22Rv1 (cell line): ENCODE results near the gene NOXRED1.
A peak's percentile ranks its signal among the peaks of the same experiment; 100 is the strongest.

ENCODE experiments used
- H3K27ac ChIP-seq: fragments of 450-650 bp; 2 replicates; pipeline ENCODE4 v1.5.1; 2017
- ZFX ChIP-seq: fragments of 450-650 bp; IDR thresholded peaks from 2 replicates; pipeline ENCODE4 v1.6.1; 2017; ENCODE audit warnings: antibody characterized with exemption, borderline replicate concordance
- TF ChIP-seq, protein P1 (sequence below): fragments of 450-650 bp; IDR thresholded peaks from 2 replicates; pipeline ENCODE4 v1.5.1; 2017; ENCODE audit warnings: mild to moderate bottlenecking

NOXRED1 gene

DNA sequence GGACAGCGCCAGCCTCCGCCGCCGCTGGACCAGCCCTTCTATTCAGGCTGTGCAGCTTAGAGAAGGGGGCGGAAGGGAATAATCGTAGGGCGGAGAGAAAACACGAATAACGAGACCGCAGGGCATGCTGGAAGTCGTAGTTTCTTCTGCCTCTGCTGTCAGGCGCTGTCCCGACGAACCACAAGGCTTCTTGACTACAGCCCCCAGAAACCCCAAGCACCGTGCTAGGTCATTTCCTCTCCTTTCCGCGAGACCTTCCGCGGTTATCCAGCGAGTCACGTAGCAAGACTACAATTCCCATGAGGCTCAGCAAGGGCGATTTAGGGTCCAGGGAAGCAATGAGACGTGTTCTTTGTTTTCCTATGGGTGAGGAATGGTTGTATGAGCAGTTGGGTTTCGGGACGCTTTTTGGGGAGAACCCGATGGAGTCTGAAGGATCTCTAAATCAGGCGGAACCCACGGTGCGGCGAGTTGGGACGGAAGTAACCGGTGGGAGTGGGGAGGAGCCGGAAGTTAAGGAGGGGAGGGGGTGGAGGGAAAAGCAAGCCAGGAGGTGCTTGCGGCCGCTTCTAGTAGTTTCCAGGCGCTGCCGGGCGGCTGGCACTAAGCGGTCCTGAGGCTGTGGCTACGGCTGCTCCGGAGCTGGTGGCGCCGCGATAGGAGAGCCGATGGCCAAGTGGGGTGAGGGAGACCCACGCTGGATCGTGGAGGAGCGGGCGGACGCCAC, 34.4 kb upstream of the NOXRED1 start, which contains the start of the genes AHSA1 and VIPAS39:
Gene AHSA1, plus strand, starts transcription at position 572 of the 727 bp plus-strand sequence. Its CDS starts 97 bp downstream, at position 669.
Gene VIPAS39, minus strand, starts transcription at position 80 of the 727 bp plus-strand sequence. CDS start 3,499 bp downstream, outside the sequence.
- peak within 1 kb of the TSS; percentile 84 for H3K27ac ChIP-seq
- TF ChIP-seq ZFX, result no peak
- TF ChIP-seq, protein P1, sequence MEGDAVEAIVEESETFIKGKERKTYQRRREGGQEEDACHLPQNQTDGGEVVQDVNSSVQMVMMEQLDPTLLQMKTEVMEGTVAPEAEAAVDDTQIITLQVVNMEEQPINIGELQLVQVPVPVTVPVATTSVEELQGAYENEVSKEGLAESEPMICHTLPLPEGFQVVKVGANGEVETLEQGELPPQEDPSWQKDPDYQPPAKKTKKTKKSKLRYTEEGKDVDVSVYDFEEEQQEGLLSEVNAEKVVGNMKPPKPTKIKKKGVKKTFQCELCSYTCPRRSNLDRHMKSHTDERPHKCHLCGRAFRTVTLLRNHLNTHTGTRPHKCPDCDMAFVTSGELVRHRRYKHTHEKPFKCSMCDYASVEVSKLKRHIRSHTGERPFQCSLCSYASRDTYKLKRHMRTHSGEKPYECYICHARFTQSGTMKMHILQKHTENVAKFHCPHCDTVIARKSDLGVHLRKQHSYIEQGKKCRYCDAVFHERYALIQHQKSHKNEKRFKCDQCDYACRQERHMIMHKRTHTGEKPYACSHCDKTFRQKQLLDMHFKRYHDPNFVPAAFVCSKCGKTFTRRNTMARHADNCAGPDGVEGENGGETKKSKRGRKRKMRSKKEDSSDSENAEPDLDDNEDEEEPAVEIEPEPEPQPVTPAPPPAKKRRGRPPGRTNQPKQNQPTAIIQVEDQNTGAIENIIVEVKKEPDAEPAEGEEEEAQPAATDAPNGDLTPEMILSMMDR, result 0 out of 2 replicates have a peak, but pooled peaks have one; percentile 7

DNA sequence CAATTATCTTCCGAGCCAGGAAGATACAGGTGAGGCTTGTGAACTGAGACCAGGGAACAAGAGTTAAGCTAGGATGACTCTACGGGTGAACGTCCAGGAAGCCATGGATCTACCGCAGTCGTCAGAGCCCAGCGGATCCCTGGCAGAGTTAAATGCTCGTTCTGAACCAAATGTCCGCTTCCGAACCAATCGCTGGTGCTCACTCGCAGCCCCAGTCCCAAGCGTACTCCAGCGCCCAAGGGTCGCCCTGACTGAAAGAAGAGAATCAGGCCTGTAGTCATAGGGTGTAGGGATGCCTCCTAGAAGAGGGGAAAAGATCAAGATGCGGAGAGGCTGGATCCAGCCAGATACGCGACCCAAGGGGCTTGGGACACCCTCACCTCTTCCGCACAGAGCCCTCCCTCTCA, 33.8 kb upstream of the NOXRED1 start:
- H3K27ac ChIP-seq, result peak overlapping the region; percentile 84
- TF ChIP-seq, protein P1, result no peak
- no peak for TF ChIP-seq ZFX

DNA sequence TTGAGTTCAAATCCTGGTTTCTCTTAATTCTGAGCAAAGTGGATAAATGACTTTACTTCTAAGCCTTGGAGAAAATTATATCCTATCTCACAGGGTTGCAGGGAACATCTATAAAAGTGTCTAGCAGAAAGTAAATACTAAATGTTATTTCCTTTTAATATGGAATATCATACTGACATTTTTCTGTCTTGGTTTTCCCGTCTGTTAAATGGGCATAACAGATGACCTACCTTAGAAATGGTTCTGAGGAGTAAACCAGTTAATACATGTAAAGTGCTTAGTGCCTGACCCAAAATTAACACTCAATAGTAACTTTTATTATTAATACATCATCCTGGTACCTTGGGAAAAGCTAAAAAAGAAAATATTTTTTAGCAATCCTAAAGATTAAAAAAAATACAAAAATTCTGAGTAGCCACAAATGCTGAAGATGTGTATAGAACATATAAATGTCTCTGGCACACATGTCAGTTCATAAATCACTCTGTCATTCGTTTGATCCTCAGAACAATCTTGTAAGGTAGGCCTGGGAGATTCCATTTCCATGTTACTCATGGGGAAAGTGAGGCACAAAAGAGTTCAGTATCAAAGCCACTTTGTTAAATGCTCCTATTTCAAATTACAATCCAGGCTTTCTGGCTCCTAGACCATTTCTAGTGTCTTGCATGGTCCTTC, 32.8 kb upstream of the NOXRED1 start:
- no peak for TF ChIP-seq ZFX
- TF ChIP-seq, protein P1, result no peak
- no peak overlapping the region for H3K27ac ChIP-seq

DNA sequence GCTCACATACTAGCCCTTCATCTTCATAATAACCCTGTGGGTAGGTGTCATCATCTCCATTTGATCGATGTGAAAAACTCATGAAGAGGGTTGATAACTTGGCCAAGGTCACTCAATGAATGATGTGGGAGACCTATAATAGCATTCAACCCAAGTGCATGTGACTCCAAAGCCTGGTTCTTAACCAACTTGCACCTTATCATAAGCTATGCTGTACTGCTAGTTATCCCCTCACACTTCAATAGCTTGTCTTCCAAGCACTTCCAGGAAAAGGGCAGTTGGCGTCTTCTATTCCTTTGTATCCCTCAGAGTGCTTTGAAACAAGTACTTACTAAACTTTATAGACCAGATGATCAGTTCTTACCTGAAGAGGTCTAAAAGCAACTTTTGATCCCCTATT, 18.9 kb upstream of the NOXRED1 start:
- TF ChIP-seq ZFX, result no peak
- TF ChIP-seq, protein P1, result no peak
- no peak overlapping the region for H3K27ac ChIP-seq

DNA sequence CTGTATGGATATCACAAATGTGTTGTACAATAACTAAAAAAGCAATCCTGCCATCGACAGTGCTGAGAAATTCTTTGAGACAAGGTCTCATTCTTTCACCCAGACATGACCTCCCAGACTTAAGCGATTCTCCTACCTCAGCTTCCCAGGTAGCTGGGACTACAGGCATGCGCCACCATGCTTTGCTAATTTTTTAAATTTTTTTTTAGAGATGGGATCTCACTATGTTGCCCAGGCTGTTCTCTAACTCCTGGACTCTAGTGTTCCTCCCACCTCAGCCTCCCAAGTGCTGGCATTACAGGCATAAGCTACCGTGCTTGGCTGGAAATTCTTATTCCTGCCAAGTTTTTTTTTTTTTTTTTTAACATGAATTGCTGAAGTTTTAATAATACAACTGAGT, 16.5 kb upstream of the NOXRED1 start:
- no peak overlapping the region for H3K27ac ChIP-seq
- no peak for TF ChIP-seq ZFX
- TF ChIP-seq, protein P1, result no peak

DNA sequence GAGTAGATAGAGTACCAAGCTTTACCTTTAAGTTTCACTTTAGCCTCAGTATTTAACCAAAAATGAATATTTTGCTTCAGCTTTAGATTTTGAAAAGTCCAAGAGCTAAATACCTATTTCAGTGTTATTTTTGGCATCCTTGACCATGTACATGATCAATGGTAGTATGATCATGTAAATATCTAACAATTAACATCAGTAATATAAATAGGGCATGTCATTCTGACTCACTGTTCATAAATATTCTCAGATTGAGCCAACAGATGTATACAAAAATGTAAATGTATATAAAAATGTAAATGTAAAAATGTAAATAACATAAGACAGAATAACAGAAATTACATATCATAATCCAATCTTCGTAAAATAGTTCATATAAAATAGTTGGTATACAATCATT, 15.3 kb upstream of the NOXRED1 start:
- TF ChIP-seq, protein P1, result no peak
- TF ChIP-seq ZFX, result no peak
- H3K27ac ChIP-seq, result no peak overlapping the region

DNA sequence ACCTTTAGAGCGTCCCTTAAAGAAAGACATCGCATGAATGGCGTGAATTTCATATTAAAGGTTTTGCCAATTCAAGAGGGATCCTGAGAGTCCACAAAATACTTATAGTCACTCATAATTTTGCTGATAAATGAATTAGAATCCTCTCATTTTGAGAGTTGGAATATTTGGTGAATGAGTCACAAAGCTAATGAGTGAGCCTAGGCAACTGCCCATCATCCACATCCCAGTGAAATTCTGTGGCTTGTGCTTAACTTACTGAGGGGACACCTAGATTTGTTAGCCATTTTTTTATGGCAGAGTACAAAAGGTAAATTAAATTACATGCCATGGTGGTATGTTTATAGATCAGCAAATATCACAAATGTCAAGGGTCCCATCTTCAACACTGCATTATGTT, 12.7 kb upstream of the NOXRED1 start:
- TF ChIP-seq, protein P1, result no peak
- TF ChIP-seq ZFX, result no peak
- H3K27ac ChIP-seq, result no peak overlapping the region
